ENCODE results near the gene UNC45A.
"Not testable (repeated sequence)": the region's sequence is repeated elsewhere in the genome, so short reads cannot be mapped to it uniquely, and the experiment has no call there.

The UNC45A gene

GRCh38 chr15:90907838-90908507 lies 27.1 kb upstream of the UNC45A start:
- Mint-ChIP-seq H3K4me3 (no peak overlapping the region), H3K9me3 (no peaks in the 10 kb centered on the region), H3K27ac (ENCODE audit: low read depth) (no peak overlapping the region), H3K27me3 (no peaks in the 10 kb centered on the region), H3K4me1 (peaks cover 15% of the 10 kb centered on the region), H3K36me3 (ENCODE audit: insufficient read depth) (peaks cover 33% of the 10 kb centered on the region)
- DNase-seq (ENCODE audit: low spot score in 2 of 2) (no peak), ATAC-seq (replicated peaks; ENCODE audit: extremely low read depth, poor library complexity, severe bottlenecking) (no peak)

- not testable (repeated sequence) for DNase-seq (ENCODE audit: low spot score in 2 of 2); H3K9me3 Mint-ChIP-seq; H3K4me3 Mint-ChIP-seq; ATAC-seq (replicated peaks; ENCODE audit: extremely low read depth, poor library complexity, severe bottlenecking); H3K4me1 Mint-ChIP-seq; H3K27me3 Mint-ChIP-seq; H3K27ac Mint-ChIP-seq (ENCODE audit: low read depth)
- H3K36me3 Mint-ChIP-seq (ENCODE audit: insufficient read depth): peaks cover 40% of the 10 kb centered on the region
Observed at GRCh38 chr15:90909449-90909848, 25.6 kb upstream of the UNC45A start.

- no peaks in the 10 kb centered on the region for H3K9me3 Mint-ChIP-seq
- peaks cover 8% of the 10 kb centered on the region for H3K4me1 Mint-ChIP-seq
- DNase-seq (ENCODE audit: low spot score in 2 of 2): no peak
- H3K27me3 Mint-ChIP-seq: no peaks in the 10 kb centered on the region
- no peak overlapping the region for H3K4me3 Mint-ChIP-seq
- H3K36me3 Mint-ChIP-seq (ENCODE audit: insufficient read depth): peaks cover 43% of the 10 kb centered on the region
- no peak overlapping the region for H3K27ac Mint-ChIP-seq (ENCODE audit: low read depth)
- no peak for ATAC-seq (replicated peaks; ENCODE audit: extremely low read depth, poor library complexity, severe bottlenecking)
Observed at GRCh38 chr15:90909976-90910375, 25.1 kb upstream of the UNC45A start.

GRCh38 chr15:90910441-90911301 lies 24.4 kb upstream of the UNC45A start:
- Mint-ChIP-seq H3K27ac (ENCODE audit: low read depth) (no peak overlapping the region), H3K4me1 (peaks cover 3% of the 10 kb centered on the region), H3K27me3 (no peaks in the 10 kb centered on the region), H3K9me3 (no peaks in the 10 kb centered on the region), H3K4me3 (no peak overlapping the region), H3K36me3 (ENCODE audit: insufficient read depth) (peaks cover 46% of the 10 kb centered on the region)
- ATAC-seq (replicated peaks; ENCODE audit: extremely low read depth, poor library complexity, severe bottlenecking): no peak
- no peak for DNase-seq (ENCODE audit: low spot score in 2 of 2)

GRCh38 chr15:90911302-90911623 lies 23.8 kb upstream of the UNC45A start:
- Mint-ChIP-seq H3K36me3 (ENCODE audit: insufficient read depth) (peaks cover 48% of the 10 kb centered on the region), H3K9me3 (no peaks in the 10 kb centered on the region), H3K4me1 (no peaks in the 10 kb centered on the region), H3K4me3 (no peak overlapping the region), H3K27ac (ENCODE audit: low read depth) (no peak overlapping the region), H3K27me3 (no peaks in the 10 kb centered on the region)
- no peak for DNase-seq (ENCODE audit: low spot score in 2 of 2)
- no peak for ATAC-seq (replicated peaks; ENCODE audit: extremely low read depth, poor library complexity, severe bottlenecking)

GRCh38 chr15:90911906-90912769 lies 22.9 kb upstream of the UNC45A start:
- Mint-ChIP-seq H3K4me1 (peaks cover under 1% of the 10 kb centered on the region), H3K27me3 (no peaks in the 10 kb centered on the region), H3K36me3 (ENCODE audit: insufficient read depth) (peaks cover 47% of the 10 kb centered on the region), H3K9me3 (no peaks in the 10 kb centered on the region), H3K27ac (ENCODE audit: low read depth) (no peak overlapping the region), H3K4me3 (no peak overlapping the region)
- DNase-seq (ENCODE audit: low spot score in 2 of 2): no peak
- no peak for ATAC-seq (replicated peaks; ENCODE audit: extremely low read depth, poor library complexity, severe bottlenecking)

- ATAC-seq (replicated peaks; ENCODE audit: extremely low read depth, poor library complexity, severe bottlenecking) (no peak), DNase-seq (ENCODE audit: low spot score in 2 of 2) (no peak)
- Mint-ChIP-seq H3K9me3 (no peaks in the 10 kb centered on the region), H3K27ac (ENCODE audit: low read depth) (no peak overlapping the region), H3K27me3 (no peaks in the 10 kb centered on the region), H3K4me1 (peaks cover 4% of the 10 kb centered on the region), H3K4me3 (no peak overlapping the region), H3K36me3 (ENCODE audit: insufficient read depth) (peaks cover 47% of the 10 kb centered on the region)
Observed at GRCh38 chr15:90912770-90913075, 22.4 kb upstream of the UNC45A start.

- H3K36me3 Mint-ChIP-seq (ENCODE audit: insufficient read depth): peaks cover 48% of the 10 kb centered on the region
Observed at GRCh38 chr15:90913398-90913944, 21.6 kb upstream of the UNC45A start.

GRCh38 chr15:90914305-90915080 lies 20.6 kb upstream of the UNC45A start:
- DNase-seq (ENCODE audit: low spot score in 2 of 2) (no peak), ATAC-seq (replicated peaks; ENCODE audit: extremely low read depth, poor library complexity, severe bottlenecking) (no peak)
- no peaks in the 10 kb centered on the region for H3K27me3 Mint-ChIP-seq
- no peaks in the 10 kb centered on the region for H3K9me3 Mint-ChIP-seq
- H3K36me3 Mint-ChIP-seq (ENCODE audit: insufficient read depth): peaks cover 47% of the 10 kb centered on the region
- no peak overlapping the region for H3K4me3 Mint-ChIP-seq
- no peak overlapping the region for H3K27ac Mint-ChIP-seq (ENCODE audit: low read depth)
- peaks cover 4% of the 10 kb centered on the region for H3K4me1 Mint-ChIP-seq

More at GRCh38 chr15:90913398-90913944, 21.6 kb upstream of the UNC45A start:
- no peak for ATAC-seq (replicated peaks; ENCODE audit: extremely low read depth, poor library complexity, severe bottlenecking)
- Mint-ChIP-seq H3K9me3 (no peaks in the 10 kb centered on the region), H3K27ac (ENCODE audit: low read depth) (no peak overlapping the region), H3K4me1 (peaks cover 4% of the 10 kb centered on the region), H3K27me3 (no peaks in the 10 kb centered on the region), H3K4me3 (no peak overlapping the region)
- DNase-seq (ENCODE audit: low spot score in 2 of 2): no peak

- no peaks in the 10 kb centered on the region for H3K9me3 Mint-ChIP-seq
- ATAC-seq (replicated peaks; ENCODE audit: extremely low read depth, poor library complexity, severe bottlenecking) (no peak), DNase-seq (ENCODE audit: low spot score in 2 of 2) (no peak)
- no peaks in the 10 kb centered on the region for H3K27me3 Mint-ChIP-seq
- H3K4me3 Mint-ChIP-seq: no peak overlapping the region
- H3K27ac Mint-ChIP-seq (ENCODE audit: low read depth): peak overlapping the region; percentile 46
- peaks cover 4% of the 10 kb centered on the region for H3K4me1 Mint-ChIP-seq
- peaks cover 50% of the 10 kb centered on the region for H3K36me3 Mint-ChIP-seq (ENCODE audit: insufficient read depth)
Observed at GRCh38 chr15:90915216-90915807, 19.8 kb upstream of the UNC45A start.

GRCh38 chr15:90915808-90916440 lies 19.2 kb upstream of the UNC45A start:
- Mint-ChIP-seq H3K9me3 (no peaks in the 10 kb centered on the region), H3K36me3 (ENCODE audit: insufficient read depth) (peaks cover 46% of the 10 kb centered on the region), H3K27me3 (no peaks in the 10 kb centered on the region), H3K4me3 (no peak overlapping the region), H3K27ac (ENCODE audit: low read depth) (peak overlapping the region; percentile 46), H3K4me1 (peaks cover 4% of the 10 kb centered on the region)
- ATAC-seq (replicated peaks; ENCODE audit: extremely low read depth, poor library complexity, severe bottlenecking) (no peak), DNase-seq (ENCODE audit: low spot score in 2 of 2) (no peak)

Data from central memory CD8-positive, alpha-beta T cell (primary cell).